ENCODE measurements around the gene ARMCX1. TPM values are rescaled to one million over a fixed set of nuclear protein-coding genes. Genes with fewer than 3 reads are reported as not detected.
A peak's percentile ranks its signal among the peaks of the same experiment; 100 is the strongest.
"Not testable (repeated sequence)": the region's sequence is repeated elsewhere in the genome, so short reads cannot be mapped to it uniquely, and the experiment has no call there.

Gene ARMCX1
- 16.6 and 17.9 TPM in 2 replicates for polyA plus RNA-seq (2013)

GRCh38 chrX:101550362-101550750, at the start of gene ARMCX1:
TSS of gene ARMCX1 (plus strand) at chrX:101550547. CDS start at chrX:101552931, 2,384 bp downstream.
- no peaks in the 10 kb centered on the region for H3K9me3 ChIP-seq (ENCODE audit: insufficient read depth, low read depth, low read length)
- peaks cover 8% of the 10 kb centered on the region for H3K79me1 ChIP-seq (ENCODE audit: low read length)
- H2AFZ ChIP-seq (ENCODE audit: insufficient read depth, low read length, poor library complexity) = peak within 1 kb of the TSS; percentile 83
- peaks cover 0 to 2% of the 10 kb centered on the region in 2 experiments for H3K4me1 ChIP-seq (ENCODE audit: control insufficient read depth in 1 of 2, insufficient read depth in 2 of 2, low read length in 2 of 2)
- peak within 1 kb of the TSS; percentile 85 for H3K14ac ChIP-seq (ENCODE audit: low read length)
- H4K91ac ChIP-seq (ENCODE audit: low read depth, low read length) = peak within 1 kb of the TSS; percentile 83
- H3K9ac ChIP-seq (ENCODE audit: low read length) = peak within 1 kb of the TSS; percentile 73
- WGBS (ENCODE audit: extremely low coverage, insufficient coverage, insufficient read length) = no CpG with 5 or more reads among the region's 20 CpGs
- peak within 1 kb of the TSS; percentile 87 for H4K12ac ChIP-seq (ENCODE audit: low read depth, low read length)
- peaks cover 5% of the 10 kb centered on the region for H3K79me2 ChIP-seq (ENCODE audit: control insufficient read depth, insufficient read depth, low read length, poor library complexity)
- H3K36me3 ChIP-seq (ENCODE audit: control insufficient read depth in 1 of 2, insufficient read depth in 2 of 2, low read length in 2 of 2) = peaks cover 7 to 9% of the 10 kb centered on the region in 2 experiments
- peak within 1 kb of the TSS; percentile 91 for H2BK5ac ChIP-seq (ENCODE audit: low read depth, low read length, poor library complexity)
- DNase-seq = peak; percentile 3 to 18
- peak within 1 kb of the TSS; percentile 91 for H4K8ac ChIP-seq (ENCODE audit: low read depth, low read length)
- peak within 1 kb of the TSS; percentile 75 for H3K4me2 ChIP-seq (ENCODE audit: low read length)
- peak within 1 kb of the TSS; percentile 43 for H2BK120ac ChIP-seq (ENCODE audit: insufficient read depth, low read length, poor library complexity)
- H3K4me3 ChIP-seq (ENCODE audit: low read depth, low read length) = peak within 1 kb of the TSS; percentile 70
- H3K23ac ChIP-seq (ENCODE audit: low read length) = no peak within 1 kb of the TSS
- H2BK12ac ChIP-seq (ENCODE audit: low read length) = peak within 1 kb of the TSS; percentile 58
- H3K18ac ChIP-seq (ENCODE audit: low read length) = peak within 1 kb of the TSS; percentile 92
- H3K27me3 ChIP-seq (ENCODE audit: insufficient read depth, low read length) = no peaks in the 10 kb centered on the region
- H2AK5ac ChIP-seq (ENCODE audit: low read length) = peak within 1 kb of the TSS; percentile 37
- H3K4ac ChIP-seq (ENCODE audit: low read depth, low read length) = peak within 1 kb of the TSS; percentile 83
- peak within 1 kb of the TSS; percentile 54 for H3K27ac ChIP-seq (ENCODE audit: low read depth, low read length)

- not testable (repeated sequence) for H2BK12ac ChIP-seq (ENCODE audit: low read length); H2BK5ac ChIP-seq (ENCODE audit: low read depth, low read length, poor library complexity); H3K4ac ChIP-seq (ENCODE audit: low read depth, low read length); H2BK120ac ChIP-seq (ENCODE audit: insufficient read depth, low read length, poor library complexity); DNase-seq; H3K4me3 ChIP-seq (ENCODE audit: low read depth, low read length); H3K36me3 ChIP-seq (ENCODE audit: control insufficient read depth in 1 of 2, insufficient read depth in 2 of 2, low read length in 2 of 2); H4K91ac ChIP-seq (ENCODE audit: low read depth, low read length); H3K4me1 ChIP-seq (ENCODE audit: control insufficient read depth in 1 of 2, insufficient read depth in 2 of 2, low read length in 2 of 2); H3K79me2 ChIP-seq (ENCODE audit: control insufficient read depth, insufficient read depth, low read length, poor library complexity); H4K12ac ChIP-seq (ENCODE audit: low read depth, low read length); H3K9me3 ChIP-seq (ENCODE audit: insufficient read depth, low read depth, low read length); H3K4me2 ChIP-seq (ENCODE audit: low read length); H3K18ac ChIP-seq (ENCODE audit: low read length); H3K14ac ChIP-seq (ENCODE audit: low read length); H3K27me3 ChIP-seq (ENCODE audit: insufficient read depth, low read length); H2AFZ ChIP-seq (ENCODE audit: insufficient read depth, low read length, poor library complexity); H2AK5ac ChIP-seq (ENCODE audit: low read length); H3K9ac ChIP-seq (ENCODE audit: low read length); H3K27ac ChIP-seq (ENCODE audit: low read depth, low read length); H3K23ac ChIP-seq (ENCODE audit: low read length); H3K79me1 ChIP-seq (ENCODE audit: low read length); H4K8ac ChIP-seq (ENCODE audit: low read depth, low read length)
- WGBS (ENCODE audit: extremely low coverage, insufficient coverage, insufficient read length) = no CpG with 5 or more reads among the region's 1 CpG
These were observed 47.4 kb upstream of the ARMCX1 start for GRCh38 chrX:101502929-101503328.

- no peaks in the 10 kb centered on the region for H3K79me2 ChIP-seq (ENCODE audit: control insufficient read depth, insufficient read depth, low read length, poor library complexity)
- H3K27me3 ChIP-seq (ENCODE audit: insufficient read depth, low read length) = no peaks in the 10 kb centered on the region
- no peaks in the 10 kb centered on the region for H3K79me1 ChIP-seq (ENCODE audit: low read length)
- no peak overlapping the region for H3K18ac ChIP-seq (ENCODE audit: low read length)
- H2BK12ac ChIP-seq (ENCODE audit: low read length) = no peak overlapping the region
- no peak overlapping the region for H4K8ac ChIP-seq (ENCODE audit: low read depth, low read length)
- H3K23ac ChIP-seq (ENCODE audit: low read length) = no peak overlapping the region
- H2BK5ac ChIP-seq (ENCODE audit: low read depth, low read length, poor library complexity) = no peak overlapping the region
- no peaks in the 10 kb centered on the region for H3K9me3 ChIP-seq (ENCODE audit: insufficient read depth, low read depth, low read length)
- H3K36me3 ChIP-seq (ENCODE audit: control insufficient read depth in 1 of 2, insufficient read depth in 2 of 2, low read length in 2 of 2) = no peaks in the 10 kb centered on the region
- H3K14ac ChIP-seq (ENCODE audit: low read length) = no peak overlapping the region
- no peak overlapping the region for H2BK120ac ChIP-seq (ENCODE audit: insufficient read depth, low read length, poor library complexity)
- H2AK5ac ChIP-seq (ENCODE audit: low read length) = no peak overlapping the region
- no peaks in the 10 kb centered on the region for H3K4me1 ChIP-seq (ENCODE audit: control insufficient read depth in 1 of 2, insufficient read depth in 2 of 2, low read length in 2 of 2)
- H3K27ac ChIP-seq (ENCODE audit: low read depth, low read length) = no peak overlapping the region
- no peak overlapping the region for H2AFZ ChIP-seq (ENCODE audit: insufficient read depth, low read length, poor library complexity)
- H3K4ac ChIP-seq (ENCODE audit: low read depth, low read length) = no peak overlapping the region
- H3K4me2 ChIP-seq (ENCODE audit: low read length) = no peak overlapping the region
- no peak overlapping the region for H3K4me3 ChIP-seq (ENCODE audit: low read depth, low read length)
- no peak overlapping the region for H4K91ac ChIP-seq (ENCODE audit: low read depth, low read length)
- no peak overlapping the region for H4K12ac ChIP-seq (ENCODE audit: low read depth, low read length)
- no peak overlapping the region for H3K9ac ChIP-seq (ENCODE audit: low read length)
- no peak for DNase-seq
These were observed 43.0 kb upstream of the ARMCX1 start for GRCh38 chrX:101507372-101507771.

- Histone ChIP-seq H4K91ac (ENCODE audit: low read depth, low read length) (no peak overlapping the region), H2BK12ac (ENCODE audit: low read length) (no peak overlapping the region), H2AK5ac (ENCODE audit: low read length) (no peak overlapping the region), H3K4me3 (ENCODE audit: low read depth, low read length) (no peak overlapping the region), H3K9ac (ENCODE audit: low read length) (no peak overlapping the region), H3K9me3 (ENCODE audit: insufficient read depth, low read depth, low read length) (no peaks in the 10 kb centered on the region), H3K36me3 (ENCODE audit: control insufficient read depth in 1 of 2, insufficient read depth in 2 of 2, low read length in 2 of 2) (no peaks in the 10 kb centered on the region), H2BK120ac (ENCODE audit: insufficient read depth, low read length, poor library complexity) (no peak overlapping the region), H4K12ac (ENCODE audit: low read depth, low read length) (no peak overlapping the region), H2AFZ (ENCODE audit: insufficient read depth, low read length, poor library complexity) (no peak overlapping the region), H3K4ac (ENCODE audit: low read depth, low read length) (no peak overlapping the region), H3K27me3 (ENCODE audit: insufficient read depth, low read length) (no peaks in the 10 kb centered on the region), H3K23ac (ENCODE audit: low read length) (no peak overlapping the region), H3K14ac (ENCODE audit: low read length) (no peak overlapping the region), H3K79me2 (ENCODE audit: control insufficient read depth, insufficient read depth, low read length, poor library complexity) (no peaks in the 10 kb centered on the region), H3K79me1 (ENCODE audit: low read length) (no peaks in the 10 kb centered on the region), H3K4me1 (ENCODE audit: control insufficient read depth in 1 of 2, insufficient read depth in 2 of 2, low read length in 2 of 2) (no peaks in the 10 kb centered on the region), H3K18ac (ENCODE audit: low read length) (no peak overlapping the region), H3K27ac (ENCODE audit: low read depth, low read length) (no peak overlapping the region), H3K4me2 (ENCODE audit: low read length) (no peak overlapping the region), H4K8ac (ENCODE audit: low read depth, low read length) (no peak overlapping the region), H2BK5ac (ENCODE audit: low read depth, low read length, poor library complexity) (no peak overlapping the region)
- WGBS (ENCODE audit: extremely low coverage, insufficient coverage, insufficient read length) = no CpG with 5 or more reads among the region's 4 CpGs
- peak in 1 of 2 donors; percentile 13 for DNase-seq
These were observed 42.4 kb upstream of the ARMCX1 start for GRCh38 chrX:101507986-101508385.
